Body of pancreas (tissue), 4 donors: ENCODE data around the gene SLC24A2. TPM values are rescaled to one million over a fixed set of nuclear protein-coding genes. Genes with fewer than 3 reads are reported as not detected.

ENCODE experiments used
- ATAC-seq: fragments of 150-250 bp; one replicate; pipeline ENCODE4 v1.9.1; 2016
- DNase-seq, 4 donors: peaks; one replicate each; pipeline ENCODE4 v3.0.0-alpha.2; 2019
- H3K27ac ChIP-seq, 4 donors: fragments of 200-600 bp; sonication (generic); 1 replicate in 3 of 4; 2 replicates in 1 of 4; pipeline versions ENCODE4 v1.5.1 to v1.6.1; 2016 to 2019; ENCODE audit warnings: mild to moderate bottlenecking in 1 of 4, mixed read lengths in 1 of 4, moderate library complexity in 1 of 4
- H3K27me3 ChIP-seq, 2 donors: fragments of 200-600 bp; sonication (generic); one replicate each; pipeline ENCODE4 v1.6.0; 2016; ENCODE audit warnings: mild to moderate bottlenecking in 1 of 2
- H3K36me3 ChIP-seq, 2 donors: fragments of 200-600 bp; sonication (generic); replicated peaks in 1 of 2; 2 replicates each; pipeline ENCODE4 v1.5.1; 2016; ENCODE audit warnings: low read depth in 2 of 2; ENCODE audit not compliant: insufficient read depth in 1 of 2
- H3K4me1 ChIP-seq: fragments of 200-600 bp; sonication (generic); one replicate; pipeline ENCODE4 v1.6.0; 2016
- H3K4me3 ChIP-seq, 2 donors: fragments of 200-600 bp; sonication (generic); 1 replicate in 1 of 2; 2 replicates in 1 of 2; pipeline ENCODE4 v1.5.1; 2016 to 2019
- H3K9me3 ChIP-seq, 3 donors: fragments of 200-600 bp; sonication (generic); 1 replicate in 2 of 3; 2 replicates in 1 of 3; pipeline ENCODE4 v1.5.1; 2016
- POLR2A ChIP-seq, 3 donors: fragments of 450-650 bp; IDR thresholded peaks; one replicate each; pipeline ENCODE4 v1.6.1; 2016; ENCODE audit warnings: antibody characterized with exemption in 3 of 3, mild to moderate bottlenecking in 2 of 3
- WGBS, 2 donors: methylation state at CpG; one replicate each; pipeline ENCODE4 v1.1.5; 2017; 5-methylcytosine and 5-hydroxymethylcytosine counted together
- intact Hi-C: fragments of 100-400 bp; cut with DNase I; formaldehyde crosslinking; loops from one replicate; pipeline ENCODE4 v1.15.1; 2023
- total RNA-seq, 2 donors: library from RNA; depleted of rRNA; stranded (reverse); fragments of >200 nt; gene quantifications; one replicate each; pipeline ENCODE4 v1.1.0, GENCODE V29; 2016
- TF ChIP-seq, protein P1 (sequence below), 7 experiments: fragments of 450-650 bp in 4 of 7; fragments of 200-600 bp in 3 of 7; sonication (generic) in 3 of 7; IDR thresholded peaks; one replicate each; pipeline ENCODE4 v1.5.1; 2016 to 2019; ENCODE audit warnings: antibody characterized with exemption in 7 of 7

Gene SLC24A2
- total RNA-seq, 2 donors from 2014 or later: 0.26 TPM; not detected in 1

DNA sequence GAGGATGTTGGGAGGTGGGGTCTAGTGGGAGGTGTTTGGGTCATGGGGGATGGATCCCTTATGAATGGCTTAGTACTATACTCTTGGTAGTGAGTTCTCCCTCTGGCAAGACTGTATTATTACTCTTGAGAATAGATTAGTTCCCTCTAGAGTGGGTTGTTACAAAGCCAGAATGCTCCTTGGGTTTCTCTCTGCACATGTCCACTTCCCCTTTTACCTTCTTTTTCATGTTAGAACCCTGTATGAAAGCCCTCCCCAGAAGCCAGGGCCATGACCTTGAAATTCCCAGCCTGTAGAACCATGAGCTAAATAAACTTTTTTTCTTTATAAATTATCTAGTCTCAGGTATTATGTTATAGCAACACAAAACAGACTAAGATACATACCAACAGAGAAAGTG is 31.1 kb downstream of the SLC24A2 start:
- no peak for DNase-seq
- no peaks in the 10 kb centered on the region for H3K4me1 ChIP-seq
- H3K36me3 ChIP-seq: no peaks in the 10 kb centered on the region
- TF ChIP-seq POLR2A (IDR thresholded peaks at IDR 0.05): no peak
- TF ChIP-seq, protein P1, sequence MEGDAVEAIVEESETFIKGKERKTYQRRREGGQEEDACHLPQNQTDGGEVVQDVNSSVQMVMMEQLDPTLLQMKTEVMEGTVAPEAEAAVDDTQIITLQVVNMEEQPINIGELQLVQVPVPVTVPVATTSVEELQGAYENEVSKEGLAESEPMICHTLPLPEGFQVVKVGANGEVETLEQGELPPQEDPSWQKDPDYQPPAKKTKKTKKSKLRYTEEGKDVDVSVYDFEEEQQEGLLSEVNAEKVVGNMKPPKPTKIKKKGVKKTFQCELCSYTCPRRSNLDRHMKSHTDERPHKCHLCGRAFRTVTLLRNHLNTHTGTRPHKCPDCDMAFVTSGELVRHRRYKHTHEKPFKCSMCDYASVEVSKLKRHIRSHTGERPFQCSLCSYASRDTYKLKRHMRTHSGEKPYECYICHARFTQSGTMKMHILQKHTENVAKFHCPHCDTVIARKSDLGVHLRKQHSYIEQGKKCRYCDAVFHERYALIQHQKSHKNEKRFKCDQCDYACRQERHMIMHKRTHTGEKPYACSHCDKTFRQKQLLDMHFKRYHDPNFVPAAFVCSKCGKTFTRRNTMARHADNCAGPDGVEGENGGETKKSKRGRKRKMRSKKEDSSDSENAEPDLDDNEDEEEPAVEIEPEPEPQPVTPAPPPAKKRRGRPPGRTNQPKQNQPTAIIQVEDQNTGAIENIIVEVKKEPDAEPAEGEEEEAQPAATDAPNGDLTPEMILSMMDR (IDR thresholded peaks at IDR 0.05): no peak
- no peak for ATAC-seq
- no peaks in the 10 kb centered on the region for H3K27me3 ChIP-seq
- intact Hi-C loops: no loop called here
- H3K27ac ChIP-seq: no peak overlapping the region
- H3K4me3 ChIP-seq: no peak overlapping the region
- no peaks in the 10 kb centered on the region for H3K9me3 ChIP-seq

DNA sequence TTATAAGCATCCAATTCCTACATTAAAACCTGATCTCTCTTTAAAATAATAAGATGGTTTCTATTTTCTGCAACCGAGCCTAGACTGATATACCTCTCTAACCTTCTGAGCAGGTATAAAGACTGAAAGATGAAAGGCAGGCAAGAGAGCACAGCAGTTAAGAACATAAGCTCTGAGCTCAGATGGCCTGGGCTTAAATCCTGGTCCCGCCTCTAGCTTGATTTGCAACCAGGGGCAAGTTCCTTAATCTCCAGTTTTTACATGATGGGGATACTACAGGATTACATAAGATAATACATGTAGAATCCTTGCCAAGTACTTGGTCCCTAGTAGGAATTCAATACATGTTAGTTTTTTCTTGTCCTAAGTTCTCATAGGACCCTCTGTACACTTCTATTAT is 33.9 kb downstream of the SLC24A2 start:
- ATAC-seq: no peak
- Histone ChIP-seq H3K27ac (no peak overlapping the region), H3K36me3 (no peaks in the 10 kb centered on the region), H3K4me1 (no peaks in the 10 kb centered on the region), H3K27me3 (no peaks in the 10 kb centered on the region), H3K4me3 (no peak overlapping the region), H3K9me3 (no peaks in the 10 kb centered on the region)
- intact Hi-C loops: no loop called here
- 75 to 82% methylated on average over 2 of the region's 2 CpGs for WGBS, 2 donors
- no peak for TF ChIP-seq POLR2A (IDR thresholded peaks at IDR 0.05)
- TF ChIP-seq, protein P1 (IDR thresholded peaks at IDR 0.05): no peak
- no peak for DNase-seq

DNA sequence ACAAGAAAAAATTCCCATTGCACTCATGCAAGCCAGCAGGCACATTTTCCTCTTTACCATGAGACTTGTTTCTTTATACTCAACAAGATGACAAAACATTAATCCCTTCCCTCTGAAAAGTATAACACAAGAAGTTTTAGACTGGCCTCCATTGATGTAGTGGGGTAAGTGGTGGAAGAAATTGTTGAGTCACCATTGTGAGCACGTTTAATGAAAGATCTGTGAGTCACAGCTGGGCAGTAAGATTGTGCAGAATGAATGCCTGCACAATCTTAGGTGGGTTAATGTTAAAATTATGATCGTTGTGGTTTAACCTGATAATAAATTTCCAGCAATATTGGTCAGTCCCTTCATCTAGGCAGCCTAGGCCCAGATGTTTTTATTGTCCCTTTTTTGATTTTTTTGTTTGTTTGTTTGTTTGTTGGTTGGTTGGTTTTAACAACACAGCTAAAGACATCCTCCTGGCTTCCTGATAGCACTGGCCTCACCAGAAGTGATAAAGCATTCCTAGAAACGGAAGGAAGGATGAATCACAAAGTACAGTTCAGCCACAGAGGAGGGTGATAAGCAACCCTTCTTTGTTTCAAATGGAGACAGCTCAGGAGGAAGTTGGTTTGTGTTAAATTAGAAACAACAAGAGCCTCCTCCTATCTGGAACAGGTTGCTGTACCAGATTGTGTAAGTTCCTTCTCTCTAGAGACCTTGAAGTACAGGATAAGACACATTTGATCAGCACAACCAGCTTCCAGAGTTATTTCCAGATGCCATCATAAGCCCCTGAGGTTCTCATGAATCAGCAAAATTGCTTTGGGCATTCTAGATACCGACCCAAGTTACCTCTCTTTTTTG is 40.3 kb downstream of the SLC24A2 start:
- intact Hi-C loops: no loop called here
- 34 to 35% methylated on average over 4 of the region's 4 CpGs for WGBS, 2 donors
- Histone ChIP-seq H3K9me3 (no peaks in the 10 kb centered on the region), H3K4me1 (no peaks in the 10 kb centered on the region), H3K4me3 (no peak overlapping the region), H3K27ac (no peak overlapping the region), H3K36me3 (no peaks in the 10 kb centered on the region), H3K27me3 (no peaks in the 10 kb centered on the region)
- no peak for DNase-seq
- no peak for ATAC-seq
- no peak for TF ChIP-seq POLR2A (IDR thresholded peaks at IDR 0.05)
- TF ChIP-seq, protein P1 (IDR thresholded peaks at IDR 0.05): no peak

DNA sequence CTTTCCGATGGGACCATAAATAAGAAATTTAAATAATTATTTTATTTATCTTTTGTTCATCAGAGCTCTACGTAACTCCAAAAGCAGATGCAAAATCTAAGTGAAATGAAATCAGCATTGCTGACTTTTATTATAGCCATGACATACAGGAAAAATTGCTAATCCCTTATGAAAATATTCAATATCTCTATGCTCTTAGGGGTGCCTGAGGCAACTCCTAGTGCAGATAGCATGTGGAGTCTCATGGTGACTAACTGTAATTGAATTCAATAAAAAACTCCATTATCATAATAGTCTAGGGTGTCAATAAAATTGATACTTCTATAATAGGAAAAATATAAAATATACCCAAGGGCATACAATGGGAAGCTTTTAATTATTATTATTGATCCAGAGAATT is 42.6 kb downstream of the SLC24A2 start:
- H3K27me3 ChIP-seq: no peaks in the 10 kb centered on the region
- H3K9me3 ChIP-seq: no peaks in the 10 kb centered on the region
- TF ChIP-seq, protein P1 (IDR thresholded peaks at IDR 0.05): no peak
- no peak for TF ChIP-seq POLR2A (IDR thresholded peaks at IDR 0.05)
- ATAC-seq (no peak), DNase-seq (no peak)
- H3K36me3 ChIP-seq: no peaks in the 10 kb centered on the region
- H3K27ac ChIP-seq: no peak overlapping the region
- no peak overlapping the region for H3K4me3 ChIP-seq
- 70 to 77% methylated on average over 2 of the region's 2 CpGs for WGBS, 2 donors
- no peaks in the 10 kb centered on the region for H3K4me1 ChIP-seq
- intact Hi-C loops: no loop called here

DNA sequence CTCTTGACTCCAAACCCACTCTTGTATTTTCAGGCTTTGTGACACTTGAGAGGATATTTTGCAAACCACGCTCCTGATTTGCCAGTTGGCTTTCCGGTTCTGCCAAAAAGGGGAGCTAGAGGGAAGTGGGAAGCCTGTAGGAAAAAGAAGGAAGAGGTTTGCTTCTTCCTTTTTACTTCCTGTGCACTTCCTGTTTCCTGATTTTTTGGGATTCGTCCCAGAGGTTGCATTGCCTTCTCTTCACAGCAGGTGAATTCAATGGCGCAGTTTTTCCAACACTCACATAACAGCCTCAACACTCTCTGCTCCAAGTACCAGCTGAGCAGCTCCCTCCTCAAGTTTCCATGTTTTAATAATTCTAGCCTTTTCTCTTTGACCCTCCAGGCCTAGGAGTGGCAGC is 47.7 kb downstream of the SLC24A2 start:
- Histone ChIP-seq H3K4me3 (no peak overlapping the region), H3K4me1 (no peaks in the 10 kb centered on the region), H3K36me3 (no peaks in the 10 kb centered on the region), H3K27ac (no peak overlapping the region), H3K9me3 (no peaks in the 10 kb centered on the region), H3K27me3 (no peaks in the 10 kb centered on the region)
- DNase-seq: no peak
- intact Hi-C loops: no loop called here
- WGBS, 2 donors: 57 to 70% methylated on average over 4 of the region's 4 CpGs
- TF ChIP-seq, protein P1 (IDR thresholded peaks at IDR 0.05): no peak
- TF ChIP-seq POLR2A (IDR thresholded peaks at IDR 0.05): no peak
- no peak for ATAC-seq
